Measurements from ENCODE around the gene HIVEP3. TPM values are rescaled to one million over a fixed set of nuclear protein-coding genes. Genes with fewer than 3 reads are reported as not detected.

Gene HIVEP3
- total RNA-seq, 1 experiment from 2014 or later: 1.4 TPM

DNA sequence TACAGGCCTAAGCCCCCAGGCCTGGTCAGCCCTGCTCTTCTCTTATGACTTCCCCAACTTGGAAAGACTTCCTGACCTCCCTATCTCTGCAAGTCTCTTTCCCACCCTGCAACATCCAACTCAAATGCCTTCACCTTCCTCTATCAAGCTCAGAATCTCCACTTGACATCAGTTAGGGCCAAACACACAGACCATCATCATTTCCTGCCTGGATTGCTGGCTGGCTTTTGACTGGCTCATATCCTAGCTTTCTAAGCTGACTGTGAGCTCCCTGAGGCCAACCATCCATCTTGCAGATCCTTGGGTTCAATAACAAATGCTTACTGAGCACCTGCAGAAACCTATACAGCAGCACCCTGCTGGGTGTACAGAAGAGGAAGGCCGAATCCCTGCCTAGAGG, 296.9 kb downstream of the HIVEP3 start:
- Histone ChIP-seq H3K27ac (ENCODE audit: insufficient read length, low read depth, low read length) (no peak overlapping the region), H2AFZ (ENCODE audit: low read length) (no peak overlapping the region), H3K18ac (ENCODE audit: insufficient read length, low read depth, low read length) (no peak overlapping the region), H2BK12ac (ENCODE audit: insufficient read length, low read depth, low read length) (no peak overlapping the region), H3K4me1 (ENCODE audit: insufficient read depth, low read length) (peaks cover 4% of the 10 kb centered on the region; the same call in 1 of the 2 replicates), H3K56ac (ENCODE audit: insufficient read length, low read depth, low read length) (no peak overlapping the region), H4K8ac (replicated peaks; ENCODE audit: insufficient read length, low read depth, low read length) (no peak overlapping the region), H3K14ac (ENCODE audit: insufficient read depth, low read length) (no peak overlapping the region), H3T11ph (ENCODE audit: low read length) (no peak overlapping the region), H2AK5ac (ENCODE audit: insufficient read length, low read length) (no peak overlapping the region), H3K4ac (ENCODE audit: low read depth, low read length) (no peak overlapping the region), H3K79me2 (ENCODE audit: insufficient read depth, low read length) (no peaks in the 10 kb centered on the region), H3K27me3 (ENCODE audit: insufficient read depth, low read length) (no peaks in the 10 kb centered on the region), H3K79me1 (ENCODE audit: insufficient read depth, low read depth, low read length, poor library complexity, severe bottlenecking) (no peaks in the 10 kb centered on the region), H2BK5ac (ENCODE audit: insufficient read length, low read length) (no peak overlapping the region), H2BK15ac (ENCODE audit: low read depth, low read length) (no peak overlapping the region), H3K23ac (ENCODE audit: insufficient read length, low read depth, low read length) (no peak overlapping the region), H4K91ac (ENCODE audit: insufficient read length, low read depth, low read length) (no peak overlapping the region), H3K23me2 (ENCODE audit: insufficient read length, low read depth, low read length, poor library complexity, severe bottlenecking) (no peaks in the 10 kb centered on the region), H3K4me2 (ENCODE audit: insufficient read depth, insufficient read length, low read length) (no peak overlapping the region), H2BK20ac (ENCODE audit: low read depth, low read length, poor library complexity, severe bottlenecking) (no peak overlapping the region), H3K9ac (ENCODE audit: extremely low read depth, insufficient read length, low read length) (no peak overlapping the region), H2BK120ac (ENCODE audit: low read depth, low read length, poor library complexity, severe bottlenecking) (no peak overlapping the region), H4K20me1 (ENCODE audit: control insufficient read depth, insufficient read depth, insufficient read length) (no peaks in the 10 kb centered on the region), H4K5ac (ENCODE audit: insufficient read length, low read depth, low read length) (no peak overlapping the region), H3K9me3 (ENCODE audit: control insufficient read depth, low read depth, low read length) (no peaks in the 10 kb centered on the region)
- TF ChIP-seq, protein P1, sequence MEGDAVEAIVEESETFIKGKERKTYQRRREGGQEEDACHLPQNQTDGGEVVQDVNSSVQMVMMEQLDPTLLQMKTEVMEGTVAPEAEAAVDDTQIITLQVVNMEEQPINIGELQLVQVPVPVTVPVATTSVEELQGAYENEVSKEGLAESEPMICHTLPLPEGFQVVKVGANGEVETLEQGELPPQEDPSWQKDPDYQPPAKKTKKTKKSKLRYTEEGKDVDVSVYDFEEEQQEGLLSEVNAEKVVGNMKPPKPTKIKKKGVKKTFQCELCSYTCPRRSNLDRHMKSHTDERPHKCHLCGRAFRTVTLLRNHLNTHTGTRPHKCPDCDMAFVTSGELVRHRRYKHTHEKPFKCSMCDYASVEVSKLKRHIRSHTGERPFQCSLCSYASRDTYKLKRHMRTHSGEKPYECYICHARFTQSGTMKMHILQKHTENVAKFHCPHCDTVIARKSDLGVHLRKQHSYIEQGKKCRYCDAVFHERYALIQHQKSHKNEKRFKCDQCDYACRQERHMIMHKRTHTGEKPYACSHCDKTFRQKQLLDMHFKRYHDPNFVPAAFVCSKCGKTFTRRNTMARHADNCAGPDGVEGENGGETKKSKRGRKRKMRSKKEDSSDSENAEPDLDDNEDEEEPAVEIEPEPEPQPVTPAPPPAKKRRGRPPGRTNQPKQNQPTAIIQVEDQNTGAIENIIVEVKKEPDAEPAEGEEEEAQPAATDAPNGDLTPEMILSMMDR (conservative IDR thresholded peaks at IDR 0.05): no peak
- Mint-ChIP-seq H3K27me3 (ENCODE audit: low read depth) (no peaks in the 10 kb centered on the region; the same call in 1 of the 2 replicates), H3K4me3 (no peak overlapping the region; a peak in 1 of 5 replicates), H3K9me3 (no peaks in the 10 kb centered on the region), H3K27ac (no peak overlapping the region), H3K36me3 (ENCODE audit: insufficient read depth in 1 of 3, low read depth in 3 of 3) (no peaks in the 10 kb centered on the region), H3K4me1 (peaks cover 27 to 29% of the 10 kb centered on the region in 2 experiments)
- DNase-seq: no peak
- WGBS (ENCODE audit: extremely low coverage, insufficient read length, low lambda C conversion rate): no CpG with 5 or more reads among the region's 1 CpG

Measured in H9 (cell line).